Measurements from ENCODE around the gene SMIM15. TPM values are rescaled to one million over a fixed set of nuclear protein-coding genes. Genes with fewer than 3 reads are reported as not detected.

Gene SMIM15
- total and polyA plus RNA-seq, 2 of the 13 experiments (the other 11 are each of a cell fraction or from before 2014, with no cell fraction given), result 12.7 to 58.2 TPM

DNA sequence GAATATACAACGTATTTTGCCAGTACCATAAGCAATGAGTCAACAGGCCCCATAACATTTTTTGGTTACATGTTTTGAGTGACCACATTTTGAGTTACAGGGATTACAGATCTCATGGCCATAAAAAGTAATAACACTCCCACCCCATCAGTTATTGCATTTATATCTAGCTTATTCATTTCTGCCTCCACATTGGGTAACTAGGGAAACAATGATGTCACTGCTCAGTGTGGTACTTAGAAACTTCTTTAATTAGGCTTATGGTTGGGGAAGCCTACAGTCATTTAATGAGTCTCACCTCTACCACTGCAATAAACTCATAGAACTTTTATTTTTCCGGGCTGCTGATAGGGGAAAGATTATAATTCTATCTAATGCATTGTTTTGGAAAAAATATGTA lies 39.9 kb upstream of the SMIM15 start (continued):
- TF ChIP-seq ZBTB40 (IDR thresholded peaks at IDR 0.05), result no peak
- TF ChIP-seq ZBTB40 (CRISPR knock-in tag; IDR thresholded peaks at IDR 0.05), result no peak
- TF ChIP-seq ETV6 (CRISPR knock-in tag; conservative IDR thresholded peaks at IDR 0.05), result no peak
- no peak for TF ChIP-seq ZNF740 (CRISPR knock-in tag; IDR thresholded peaks at IDR 0.05)
